Naive thymus-derived CD4-positive, alpha-beta T cell (primary cell): ENCODE data around the gene ZNF618. TPM values are rescaled to one million over a fixed set of nuclear protein-coding genes. Genes with fewer than 3 reads are reported as not detected.

ENCODE experiments used
- ATAC-seq: fragments of 150-1000 bp; cut with Tn5 transposase; 2 replicates; pipeline ENCODE4 v1.10.0; 2021; ENCODE audit warnings: mild to moderate bottlenecking, moderate library complexity
- CTCF ChIA-PET: fragments of 350-600 bp; sonication (Branson Sonifier 250); formaldehyde crosslinking; loops from one replicate; lab custom pipeline; 2021; ENCODE audit warnings: antibody characterized with exemption; lab: Charles Lee
- POLR2A ChIA-PET: fragments of 350-600 bp; sonication (Branson Sonifier 250); formaldehyde crosslinking; loops from one replicate; lab custom pipeline; 2021; ENCODE audit warnings: antibody characterized with exemption, inconsistent platforms; lab: Charles Lee
- DNase-seq, 9 donors: peaks; one replicate each; pipeline versions ENCODE4 v3.0.0 to v3.0.0-alpha.2; 2020 to 2022; ENCODE audit warnings: mixed read lengths in 1 of 9
- H3K27ac ChIP-seq: one replicate; pipeline ENCODE4 v1.7.0; 2013; ENCODE audit warnings: mild to moderate bottlenecking, low read depth, low read length, moderate library complexity
- H3K27me3 ChIP-seq, 2 donors: one replicate each; pipeline ENCODE4 v1.7.0; 2013; ENCODE audit warnings: low read length in 2 of 2, mild to moderate bottlenecking in 2 of 2, moderate library complexity in 2 of 2; ENCODE audit not compliant: control insufficient read depth in 2 of 2, insufficient read depth in 2 of 2
- H3K36me3 ChIP-seq, 3 experiments: 1 replicate in 2 of 3; 2 replicates in 1 of 3; pipeline ENCODE4 v1.7.0; 2013; ENCODE audit warnings: low read length in 3 of 3, mild to moderate bottlenecking in 3 of 3, moderate library complexity in 1 of 3; ENCODE audit not compliant: insufficient read depth in 3 of 3, control insufficient read depth in 2 of 3
- H3K4me1 ChIP-seq, 2 donors: one replicate each; pipeline ENCODE4 v1.7.0; 2013; ENCODE audit warnings: low read length in 2 of 2, mild to moderate bottlenecking in 2 of 2, moderate library complexity in 1 of 2; ENCODE audit not compliant: control insufficient read depth in 2 of 2, insufficient read depth in 2 of 2
- H3K4me3 ChIP-seq: 2 replicates; pipeline ENCODE4 v1.7.0; 2013; ENCODE audit warnings: mild to moderate bottlenecking, low read length
- H3K9me3 ChIP-seq, 3 experiments: 1 replicate in 2 of 3; 2 replicates in 1 of 3; pipeline ENCODE4 v1.7.0; 2013; ENCODE audit warnings: low read length in 3 of 3; ENCODE audit not compliant: control insufficient read depth in 2 of 3
- H3K27ac Mint-ChIP-seq, 9 donors: one replicate each; pipeline ENCODE4 v1.8.0; 2020 to 2022; ENCODE audit warnings: mixed read lengths in 9 of 9, mild to moderate bottlenecking in 8 of 9, moderate library complexity in 5 of 9, inconsistent platforms in 2 of 9
- H3K27me3 Mint-ChIP-seq, 5 donors: one replicate each; pipeline ENCODE4 v1.8.0; 2021 to 2022; ENCODE audit warnings: mixed read lengths in 5 of 5, mild to moderate bottlenecking in 1 of 5
- H3K36me3 Mint-ChIP-seq, 5 donors: one replicate each; pipeline ENCODE4 v1.8.0; 2020 to 2022; ENCODE audit warnings: mixed read lengths in 5 of 5, mild to moderate bottlenecking in 3 of 5, inconsistent platforms in 1 of 5
- H3K4me1 Mint-ChIP-seq, 7 donors: one replicate each; pipeline ENCODE4 v1.8.0; 2020 to 2022; ENCODE audit warnings: mixed read lengths in 7 of 7, mild to moderate bottlenecking in 3 of 7, inconsistent platforms in 1 of 7
- H3K4me3 Mint-ChIP-seq, 10 donors: one replicate each; pipeline ENCODE4 v1.8.0; 2020 to 2022; ENCODE audit warnings: mild to moderate bottlenecking in 10 of 10, mixed read lengths in 10 of 10, moderate library complexity in 6 of 10, inconsistent platforms in 2 of 10
- H3K9me3 Mint-ChIP-seq, 11 donors: one replicate each; pipeline ENCODE4 v1.8.0; 2020 to 2022; ENCODE audit warnings: mixed read lengths in 11 of 11, mild to moderate bottlenecking in 4 of 11, inconsistent platforms in 1 of 11, moderate library complexity in 1 of 11
- intact Hi-C, 2 donors: fragments of 100-400 bp; cut with micrococcal nuclease; formaldehyde crosslinking; loops; one replicate each; pipeline ENCODE4 v1.15.1; 2023
- polyA plus RNA-seq, 2 donors: library from polyadenylated mRNA; unstranded; fragments of 300-500 nt; fragmentation: Illumina TruSeq; gene quantifications; one replicate each; pipeline ENCODE4 v1.2.3, GENCODE V29; 2021
- total RNA-seq, 6 experiments: library from RNA in 5 of 6; stranded (reverse) in 5 of 6; gene quantifications; 1 replicate in 5 of 6; 2 replicates in 1 of 6; pipeline ENCODE4 v1.2.3 and lab custom pipeline; 2021 to 2026

Gene ZNF618
- total and polyA plus RNA-seq, 7 experiments from 2014 or later, result 0.17 to 3.3 (median 1.1) TPM

GRCh38 chr9:114089206-114089840 is 213.2 kb downstream of the ZNF618 start:
- CTCF ChIA-PET, result no interaction called here
- H3K4me1 ChIP-seq, result no peaks in the 10 kb centered on the region

DNA sequence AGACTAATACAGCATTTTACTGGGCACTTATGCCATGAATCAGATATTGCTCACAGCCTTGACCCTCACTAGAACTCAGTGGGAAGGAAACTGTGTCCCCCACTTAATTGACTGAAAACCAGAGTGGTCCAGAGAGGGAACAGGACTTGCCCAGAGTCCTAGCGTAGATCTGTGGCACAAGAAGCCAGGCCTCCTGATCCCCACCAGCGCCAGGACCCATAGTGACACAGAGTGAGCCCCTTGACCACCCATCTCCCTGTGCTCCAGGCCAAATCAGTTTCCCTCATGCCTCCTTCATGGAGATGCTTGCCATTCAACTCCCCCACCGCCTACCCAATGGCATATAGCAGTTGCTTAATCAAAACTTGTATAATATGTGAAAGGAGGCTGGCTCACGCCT is 214.7 kb downstream of the ZNF618 start:
- POLR2A ChIA-PET, result no interaction called here
- H3K4me1 Mint-ChIP-seq, result no peaks in the 10 kb centered on the region
- H3K36me3 ChIP-seq, result no peaks in the 10 kb centered on the region
- no peaks in the 10 kb centered on the region for H3K27me3 ChIP-seq
- H3K9me3 Mint-ChIP-seq, result peaks cover 0 to 3% (median 0%) of the 10 kb centered on the region in 11 donors
- H3K4me3 Mint-ChIP-seq, result no peak overlapping the region
- H3K36me3 Mint-ChIP-seq, result no peaks in the 10 kb centered on the region
- peaks cover 0 to 36% (median 21%) of the 10 kb centered on the region in 5 donors for H3K27me3 Mint-ChIP-seq
- intact Hi-C loops, result no loop called here
- ATAC-seq (no peak), DNase-seq (no peak)
- no peaks in the 10 kb centered on the region for H3K4me1 ChIP-seq
- no peak overlapping the region for H3K4me3 ChIP-seq
- no peaks in the 10 kb centered on the region for H3K9me3 ChIP-seq
- CTCF ChIA-PET, result no interaction called here
- no peak overlapping the region for H3K27ac Mint-ChIP-seq
- H3K27ac ChIP-seq, result no peak overlapping the region

More at GRCh38 chr9:114089206-114089840, 213.2 kb downstream of the ZNF618 start:
- Mint-ChIP-seq H3K36me3 (no peaks in the 10 kb centered on the region), H3K4me1 (no peaks in the 10 kb centered on the region), H3K4me3 (no peak overlapping the region), H3K27ac (no peak overlapping the region), H3K9me3 (peaks cover 0 to 3% (median 0%) of the 10 kb centered on the region in 11 donors), H3K27me3 (peaks cover 0 to 21% (median 7%) of the 10 kb centered on the region in 5 donors)
- H3K4me3 ChIP-seq, result no peak overlapping the region
- H3K9me3 ChIP-seq, result no peaks in the 10 kb centered on the region
- POLR2A ChIA-PET, result no interaction called here
- H3K36me3 ChIP-seq, result no peaks in the 10 kb centered on the region
- ATAC-seq, result no peak
- H3K27me3 ChIP-seq, result no peaks in the 10 kb centered on the region
- no peak for DNase-seq
- H3K27ac ChIP-seq, result no peak overlapping the region
- intact Hi-C loops, result no loop called here

- Histone ChIP-seq H3K4me1 (no peaks in the 10 kb centered on the region), H3K27ac (no peak overlapping the region), H3K27me3 (peaks cover 0 to under 1% of the 10 kb centered on the region in 2 donors), H3K9me3 (no peaks in the 10 kb centered on the region), H3K4me3 (no peak overlapping the region), H3K36me3 (no peaks in the 10 kb centered on the region)
- Mint-ChIP-seq H3K4me3 (no peak overlapping the region), H3K9me3 (peaks cover 0 to 3% (median 0%) of the 10 kb centered on the region in 11 donors), H3K36me3 (no peaks in the 10 kb centered on the region), H3K27me3 (peaks cover 7 to 45% (median 30%) of the 10 kb centered on the region in 5 donors), H3K4me1 (peaks cover 1 to 6% (median 6%) of the 10 kb centered on the region in 7 donors), H3K27ac (no peak overlapping the region)
- POLR2A ChIA-PET, result no interaction called here
- DNase-seq (no peak), ATAC-seq (no peak)
- intact Hi-C loops, result no loop called here
- CTCF ChIA-PET, result no interaction called here
Measured at GRCh38 chr9:114091711-114092110, 215.6 kb downstream of the ZNF618 start.

- CTCF ChIA-PET, result no interaction called here
- H3K27me3 ChIP-seq, result peaks cover 0 to 6% of the 10 kb centered on the region in 2 donors
- H3K27me3 Mint-ChIP-seq, result peaks cover 13 to 50% (median 36%) of the 10 kb centered on the region in 5 donors
- H3K36me3 Mint-ChIP-seq, result no peaks in the 10 kb centered on the region
- DNase-seq (no peak), ATAC-seq (no peak)
- no peak overlapping the region for H3K4me3 ChIP-seq
- H3K4me1 ChIP-seq, result no peaks in the 10 kb centered on the region
- H3K4me3 Mint-ChIP-seq, result no peak overlapping the region
- H3K9me3 ChIP-seq, result no peaks in the 10 kb centered on the region
- intact Hi-C loops, result no loop called here
- H3K4me1 Mint-ChIP-seq, result peaks cover 1 to 10% (median 8%) of the 10 kb centered on the region in 7 donors
- POLR2A ChIA-PET, result no interaction called here
- no peak overlapping the region for H3K27ac ChIP-seq
- no peaks in the 10 kb centered on the region for H3K36me3 ChIP-seq
- H3K9me3 Mint-ChIP-seq, result peaks cover 0 to 3% (median 0%) of the 10 kb centered on the region in 11 donors
- H3K27ac Mint-ChIP-seq, result no peak overlapping the region
Measured at GRCh38 chr9:114092336-114092735, 216.2 kb downstream of the ZNF618 start.

GRCh38 chr9:114093031-114093471 is 216.9 kb downstream of the ZNF618 start:
- peaks cover 18 to 54% (median 40%) of the 10 kb centered on the region in 5 donors for H3K27me3 Mint-ChIP-seq

DNA sequence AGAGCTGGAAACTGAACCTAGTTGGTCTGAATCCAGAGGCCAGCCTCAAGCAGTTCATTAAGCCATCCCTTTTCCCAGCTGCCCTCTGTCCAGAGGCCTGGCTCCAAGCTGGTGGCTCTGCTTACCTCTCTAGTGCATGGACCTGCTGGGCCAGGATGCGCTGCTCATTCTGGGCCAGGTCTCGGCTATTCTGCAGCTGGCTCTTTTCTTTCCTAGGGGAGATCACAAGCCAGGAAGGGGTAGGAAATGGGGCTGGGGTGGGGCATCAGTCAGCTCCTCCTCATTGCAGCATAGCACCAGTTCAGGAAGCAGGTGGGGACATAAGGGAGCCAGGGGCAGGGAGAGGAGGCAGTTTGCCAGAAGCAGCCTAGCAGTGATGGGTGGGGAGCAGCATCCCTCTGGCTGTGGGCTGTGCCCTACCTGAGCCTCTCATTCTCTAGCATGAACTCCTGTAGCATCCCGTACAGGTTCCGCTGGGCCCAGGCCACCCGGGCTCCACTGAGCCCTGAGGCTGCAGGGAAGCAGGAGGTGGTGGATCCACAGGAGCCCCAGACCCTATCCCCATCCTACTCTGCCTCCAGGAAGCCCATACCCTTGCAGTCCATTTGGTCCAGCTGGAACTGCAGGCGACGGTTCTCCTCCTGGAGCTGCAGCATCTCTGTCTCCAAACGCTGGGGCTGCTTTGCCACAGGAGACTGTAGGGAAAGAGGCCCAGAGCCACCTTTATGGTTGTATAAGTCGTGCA is 217.8 kb downstream of the ZNF618 start:
- Mint-ChIP-seq H3K36me3 (no peaks in the 10 kb centered on the region), H3K4me1 (peaks cover 2 to 15% (median 13%) of the 10 kb centered on the region in 7 donors), H3K27me3 (peaks cover 19 to 54% (median 38%) of the 10 kb centered on the region in 5 donors), H3K27ac (no peak overlapping the region), H3K4me3 (no peak overlapping the region), H3K9me3 (peaks cover 0 to 3% (median 0%) of the 10 kb centered on the region in 11 donors)
- POLR2A ChIA-PET, result no interaction called here
- DNase-seq, result no peak
- peaks cover 0 to 8% of the 10 kb centered on the region in 2 donors for H3K27me3 ChIP-seq
- H3K27ac ChIP-seq, result no peak overlapping the region
- no peaks in the 10 kb centered on the region for H3K4me1 ChIP-seq
- intact Hi-C loops, result no loop called here
- no peak for ATAC-seq
- no peaks in the 10 kb centered on the region for H3K36me3 ChIP-seq
- CTCF ChIA-PET, result no interaction called here
- H3K4me3 ChIP-seq, result no peak overlapping the region
- no peaks in the 10 kb centered on the region for H3K9me3 ChIP-seq

More at GRCh38 chr9:114093031-114093471, 216.9 kb downstream of the ZNF618 start:
- ChIA-PET CTCF (no interaction called here), POLR2A (no interaction called here)
- H3K36me3 ChIP-seq, result no peaks in the 10 kb centered on the region
- no peaks in the 10 kb centered on the region for H3K9me3 ChIP-seq
- no peak for DNase-seq
- H3K4me1 Mint-ChIP-seq, result peaks cover 1 to 15% (median 13%) of the 10 kb centered on the region in 7 donors
- no peak overlapping the region for H3K4me3 Mint-ChIP-seq
- H3K27ac Mint-ChIP-seq, result no peak overlapping the region
- peaks cover 0 to 8% of the 10 kb centered on the region in 2 donors for H3K27me3 ChIP-seq
- no peak overlapping the region for H3K4me3 ChIP-seq
- H3K27ac ChIP-seq, result no peak overlapping the region
- no peaks in the 10 kb centered on the region for H3K36me3 Mint-ChIP-seq
- ATAC-seq, result no peak
- no peaks in the 10 kb centered on the region for H3K4me1 ChIP-seq
- H3K9me3 Mint-ChIP-seq, result peaks cover 0 to 3% (median 0%) of the 10 kb centered on the region in 11 donors
- intact Hi-C loops, result no loop called here
